ENCODE data around the gene TSPAN15.

The TSPAN15 gene

GRCh38 chr10:69451209-69451783, at the start of gene TSPAN15:
TSS of gene TSPAN15 (plus strand) at chr10:69451465. CDS start at chr10:69451595, 130 bp downstream.
- peak; percentile 50 for DNase-seq

DNA sequence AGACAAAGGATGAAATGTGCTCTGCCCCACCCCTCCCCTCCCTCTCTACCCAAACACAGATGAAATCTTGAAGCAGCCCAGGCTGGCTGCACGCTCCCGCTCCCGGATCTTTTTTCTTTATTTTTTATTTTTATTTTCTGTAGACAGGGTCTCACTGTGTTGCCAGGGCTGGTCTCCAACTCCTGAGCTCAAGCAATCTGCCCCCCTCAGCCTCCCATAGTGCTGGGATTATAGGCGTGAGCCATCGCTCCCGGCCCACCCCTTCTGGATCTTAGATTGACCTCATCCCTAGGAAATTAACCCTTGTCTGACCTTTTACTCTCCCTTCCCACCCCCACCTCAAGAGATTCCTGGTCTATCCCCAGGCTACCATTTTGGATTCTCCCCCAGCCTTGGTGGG, 48.9 kb upstream of the TSPAN15 start:
- no peak for DNase-seq

DNA sequence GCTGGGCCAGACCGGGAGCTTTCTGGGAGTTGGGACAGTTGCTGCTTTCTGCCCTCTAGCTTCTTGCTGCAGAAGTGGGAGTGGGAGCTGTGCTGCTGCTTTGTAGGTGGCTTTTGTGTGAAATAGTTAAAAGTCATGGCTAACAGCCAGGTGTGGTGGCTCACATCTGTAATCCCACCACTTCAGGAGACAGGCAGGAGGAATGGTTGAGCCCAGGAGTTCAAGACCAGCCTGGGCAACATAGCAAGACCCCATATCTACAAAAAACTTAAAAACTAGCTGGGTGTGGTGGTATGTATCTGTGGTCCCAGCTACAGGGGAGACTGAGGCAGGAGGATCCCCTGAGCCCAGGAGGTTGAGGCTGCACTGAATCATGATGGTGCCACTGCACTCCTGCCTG, 48.2 kb upstream of the TSPAN15 start:
- DNase-seq = no peak

- no peak for DNase-seq
Measured at GRCh38 chr10:69403519-69403918, 47.7 kb upstream of the TSPAN15 start.

DNA sequence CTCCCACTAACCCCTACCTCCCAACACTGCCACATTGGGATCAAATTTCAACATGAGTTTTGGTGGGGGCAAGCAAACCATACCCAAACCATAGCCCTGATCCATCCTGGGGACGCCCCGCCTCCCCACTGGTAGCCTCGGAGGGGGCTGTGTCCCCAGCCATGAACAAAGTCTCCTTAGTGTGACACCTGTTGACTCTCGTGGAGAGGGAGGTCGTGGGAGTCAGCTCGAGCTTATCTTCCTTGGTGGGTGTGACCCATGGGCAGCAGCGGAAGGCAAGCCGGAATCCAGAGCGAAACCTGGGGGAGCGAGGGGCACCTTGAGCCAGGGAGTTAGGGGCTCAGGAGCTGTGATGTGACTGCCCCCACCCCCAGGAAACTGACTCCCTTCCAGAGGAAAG, 46.5 kb upstream of the TSPAN15 start:
- no peak for DNase-seq

DNA sequence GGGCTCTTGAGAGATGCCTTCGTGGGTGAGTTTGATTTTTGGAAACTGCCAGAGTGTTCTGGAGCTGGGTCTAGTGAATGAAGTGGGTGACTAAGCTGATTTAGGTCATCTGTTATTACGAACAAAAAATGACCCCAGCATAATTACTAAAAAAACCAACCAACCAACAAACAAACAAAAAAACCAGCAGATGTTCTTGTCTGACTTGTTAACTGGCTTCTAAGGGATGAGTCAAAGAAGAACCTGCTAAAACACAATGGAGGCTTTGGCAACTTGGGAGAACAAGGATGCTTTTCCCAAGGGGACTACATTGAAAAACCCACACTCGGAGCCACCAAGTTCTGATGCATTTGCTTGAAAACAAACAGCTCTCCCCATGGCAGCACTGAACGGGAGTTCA, 46.0 kb upstream of the TSPAN15 start:
- no peak for DNase-seq

GRCh38 chr10:69406302-69406811, 44.9 kb upstream of the TSPAN15 start:
- no peak for DNase-seq

- no peak for DNase-seq
Measured at GRCh38 chr10:69406816-69407580, 44.3 kb upstream of the TSPAN15 start.

GRCh38 chr10:69407621-69408301, 43.5 kb upstream of the TSPAN15 start:
- DNase-seq = no peak

- peak; percentile 69 for DNase-seq
Measured at GRCh38 chr10:69408318-69409175, 42.7 kb upstream of the TSPAN15 start.

DNA sequence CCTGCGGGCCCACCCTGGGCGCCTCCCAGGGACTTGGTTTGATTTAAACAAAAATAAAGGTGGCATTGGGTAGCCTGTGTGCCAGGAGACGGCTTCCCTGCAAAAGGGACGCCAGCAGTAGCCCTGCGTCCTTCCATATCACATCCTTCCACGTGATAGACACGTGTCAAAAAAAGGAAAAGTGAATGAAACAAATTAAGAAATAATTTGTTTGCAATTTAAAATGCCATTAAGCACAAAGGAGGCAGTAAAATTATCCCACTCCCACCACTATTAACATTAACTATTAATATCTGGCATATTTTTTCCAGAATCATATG, 42.1 kb upstream of the TSPAN15 start:
- no peak for DNase-seq

- DNase-seq = no peak
Measured at GRCh38 chr10:69409968-69410367, 41.3 kb upstream of the TSPAN15 start.

- DNase-seq = no peak
Measured at GRCh38 chr10:69410487-69410886, 40.8 kb upstream of the TSPAN15 start.

DNA sequence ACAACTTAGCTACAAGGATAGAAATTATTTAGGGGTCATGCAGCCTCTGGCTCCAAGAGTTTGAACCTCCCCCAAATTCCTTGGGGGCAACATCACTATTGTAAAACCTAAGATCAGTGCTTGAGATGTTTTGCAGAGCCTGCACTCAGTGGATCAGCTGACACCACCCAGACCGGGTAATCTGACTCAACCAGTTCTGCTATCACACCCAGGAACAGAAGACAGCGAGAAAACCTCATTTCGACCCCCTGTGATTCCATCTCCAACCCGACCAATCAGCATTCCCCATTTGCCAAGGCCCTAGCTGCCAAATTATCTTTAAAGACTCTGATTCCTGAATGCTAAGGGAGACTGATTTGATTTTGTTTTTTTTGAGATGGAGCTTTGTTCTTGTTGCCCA, 39.8 kb upstream of the TSPAN15 start:
- DNase-seq = no peak

DNA sequence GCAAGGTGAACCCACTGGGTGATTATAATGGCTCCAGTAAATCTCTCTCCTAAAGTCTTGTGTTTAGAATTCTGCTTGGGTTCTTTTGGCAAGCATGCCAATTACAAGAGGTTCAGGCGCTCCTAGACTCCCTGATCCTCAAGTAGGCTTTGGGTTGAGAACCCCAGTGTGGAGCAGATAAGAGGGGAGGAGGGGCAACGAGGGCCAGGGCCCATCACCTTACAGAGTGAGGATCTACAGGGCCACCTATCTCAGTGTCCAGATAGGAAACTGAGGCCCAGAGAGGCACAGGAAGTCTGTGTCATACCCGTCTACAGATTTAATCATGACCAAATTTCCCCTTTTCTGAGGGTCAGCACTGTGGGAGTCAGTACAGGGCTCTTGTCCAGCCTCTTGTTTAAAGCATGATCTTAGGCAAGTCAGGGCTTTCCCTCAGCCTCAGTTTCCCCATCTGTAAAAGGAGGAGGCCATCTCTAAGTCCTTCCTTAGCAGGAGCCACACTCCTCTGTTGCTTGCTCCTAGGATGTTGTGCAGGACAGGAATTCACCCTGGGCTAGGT, 39.0 kb upstream of the TSPAN15 start:
- DNase-seq = no peak

DNA sequence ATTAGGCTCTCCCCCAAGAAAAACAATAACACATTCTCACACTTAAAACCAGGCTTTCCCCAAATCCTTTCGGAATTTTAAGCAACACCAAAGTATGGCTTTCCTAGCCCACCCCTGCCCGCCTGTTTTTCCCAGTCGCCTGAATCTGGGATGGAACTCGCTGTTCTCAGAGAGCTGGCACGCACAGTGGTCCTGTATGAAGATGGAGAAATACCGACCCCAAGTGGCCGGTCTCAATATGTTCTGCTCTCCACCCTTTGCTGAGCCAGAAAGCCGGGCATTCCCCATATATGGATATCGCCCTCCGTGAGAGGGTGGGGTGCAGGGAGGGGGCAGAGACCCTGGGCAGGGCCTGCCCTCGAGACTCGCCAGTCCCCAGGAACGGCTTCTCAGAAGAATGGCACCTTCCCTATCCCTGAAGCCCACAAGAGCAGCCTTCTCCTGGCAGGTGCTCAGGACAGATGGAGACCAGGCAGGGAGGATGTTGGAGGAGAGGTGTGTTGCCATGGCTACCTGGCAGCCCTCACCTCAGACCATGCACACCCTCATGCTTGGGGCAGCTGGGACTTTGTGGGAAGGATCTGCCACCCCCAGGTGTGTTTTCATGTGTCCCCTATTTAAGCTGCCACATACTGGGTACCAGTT, 37.9 kb upstream of the TSPAN15 start:
- no peak for DNase-seq

- no peak for DNase-seq
Measured at GRCh38 chr10:69414036-69415018, 36.9 kb upstream of the TSPAN15 start.

GRCh38 chr10:69415049-69415448, 36.2 kb upstream of the TSPAN15 start:
- DNase-seq = no peak

GRCh38 chr10:69415951-69416350, 35.3 kb upstream of the TSPAN15 start:
- no peak for DNase-seq

DNA sequence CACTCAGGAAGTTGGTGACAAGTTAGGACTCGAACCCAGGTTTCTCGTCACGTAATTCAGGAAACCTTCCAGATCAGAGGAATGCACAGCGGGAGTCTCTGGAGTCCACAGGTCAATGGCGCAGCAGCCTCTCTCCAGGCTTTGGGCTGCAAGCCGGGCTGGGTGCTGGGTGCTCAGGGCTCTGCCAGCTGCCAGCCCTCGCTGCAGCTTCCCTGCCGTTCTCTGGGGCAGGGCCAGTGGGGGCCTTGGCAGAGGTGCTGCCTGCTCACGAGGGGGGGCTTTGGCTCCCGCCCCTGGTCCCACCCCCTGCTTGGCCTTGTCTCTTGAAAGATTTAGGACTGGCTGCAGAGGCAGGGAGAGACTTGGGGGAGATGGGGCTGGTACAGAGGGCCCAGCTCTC, 34.6 kb upstream of the TSPAN15 start, which contains the start of gene TACR2:
Gene TACR2 (minus strand): TSS at position 224 of the 400 bp plus-strand sequence. CDS start 595 bp downstream, outside the sequence.
- DNase-seq = no peak

DNA sequence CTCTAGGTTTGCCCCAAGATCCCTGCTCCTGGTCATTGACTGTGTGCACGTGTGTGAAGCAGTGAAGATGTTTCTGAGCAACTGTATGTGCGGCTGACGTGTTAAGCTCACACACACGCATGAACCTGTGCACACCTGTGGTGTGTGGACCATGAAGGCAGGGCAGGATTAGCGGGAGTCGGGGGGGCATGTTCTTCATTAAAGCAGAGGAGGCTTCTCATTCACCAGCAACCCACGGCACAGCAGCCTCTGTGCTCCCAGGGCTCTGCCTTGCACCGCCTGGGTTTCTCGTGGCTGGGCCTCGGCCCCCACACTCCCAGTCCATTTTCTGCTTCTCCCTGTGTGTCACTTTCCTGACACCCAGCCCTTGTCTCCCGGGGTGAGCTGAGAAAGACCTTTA, 33.7 kb upstream of the TSPAN15 start:
- no peak for DNase-seq

Measured in DMS79 (cell line).